Endothelial cell of umbilical vein (primary cell): ENCODE data around the gene PDK4.

Experiments used
- CTCF ChIP-seq, 2 donors: IDR thresholded peaks; 1 replicate in 1 of 2; 2 replicates in 1 of 2; pipeline ENCODE4 v1.5.1; 2011; ENCODE audit warnings: low read length in 2 of 2, mild to moderate bottlenecking in 2 of 2, moderate library complexity in 2 of 2, control low read depth in 1 of 2, inconsistent platforms in 1 of 2, low read depth in 1 of 2; ENCODE audit not compliant: insufficient read depth in 1 of 2; ENCODE audit errors: extremely low read depth in 1 of 2
- EZH2 ChIP-seq: IDR thresholded peaks from 2 replicates; pipeline ENCODE4 v1.6.1; 2012; ENCODE audit warnings: borderline replicate concordance, low read depth, mild to moderate bottlenecking, moderate library complexity, low read length, inconsistent platforms; ENCODE audit not compliant: severe bottlenecking
- FOS ChIP-seq: IDR thresholded peaks from 2 replicates; pipeline ENCODE4 v1.6.1; 2011; ENCODE audit warnings: mild to moderate bottlenecking, low read length, moderate library complexity, borderline replicate concordance; ENCODE audit not compliant: insufficient read depth
- GATA2 ChIP-seq: IDR thresholded peaks from 2 replicates; pipeline ENCODE4 v1.7.0; 2011; ENCODE audit warnings: low read depth, mild to moderate bottlenecking, moderate library complexity, mixed read lengths, low read length; ENCODE audit not compliant: insufficient read length, insufficient read depth
- JUN ChIP-seq: IDR thresholded peaks from 2 replicates; pipeline ENCODE4 v1.6.1; 2011; ENCODE audit warnings: borderline replicate concordance, low read depth; ENCODE audit not compliant: insufficient read length, insufficient read depth
- MAX ChIP-seq: IDR thresholded peaks from 2 replicates; pipeline ENCODE4 v1.6.1; 2011; ENCODE audit not compliant: insufficient read depth, insufficient read length
- POLR2A ChIP-seq: IDR thresholded peaks from 2 replicates; pipeline ENCODE4 v1.6.1; 2012; ENCODE audit warnings: low read depth, mild to moderate bottlenecking, control low read depth, low read length
- POLR2AphosphoS5 ChIP-seq: IDR thresholded peaks from 2 replicates; pipeline ENCODE4 v1.6.1; 2012; ENCODE audit warnings: low read depth, mild to moderate bottlenecking, control low read depth, low read length, moderate library complexity; ENCODE audit not compliant: insufficient read depth

GRCh38 chr7:95631527-95631926, 35.2 kb upstream of the PDK4 start:
- TF ChIP-seq CTCF (IDR thresholded peaks at IDR 0.05; ENCODE audit: extremely low read depth in 1 of 2, insufficient read depth in 1 of 2, low read depth in 1 of 2, low read length in 2 of 2), result no peak
- TF ChIP-seq POLR2A, result no peak
- TF ChIP-seq EZH2, result no peak
- TF ChIP-seq GATA2, result no peak
- TF ChIP-seq POLR2AphosphoS5, result no peak
- no peak for TF ChIP-seq FOS
- TF ChIP-seq MAX, result no peak
- TF ChIP-seq JUN, result no peak
